ENCODE data around the gene DET1.

DNA sequence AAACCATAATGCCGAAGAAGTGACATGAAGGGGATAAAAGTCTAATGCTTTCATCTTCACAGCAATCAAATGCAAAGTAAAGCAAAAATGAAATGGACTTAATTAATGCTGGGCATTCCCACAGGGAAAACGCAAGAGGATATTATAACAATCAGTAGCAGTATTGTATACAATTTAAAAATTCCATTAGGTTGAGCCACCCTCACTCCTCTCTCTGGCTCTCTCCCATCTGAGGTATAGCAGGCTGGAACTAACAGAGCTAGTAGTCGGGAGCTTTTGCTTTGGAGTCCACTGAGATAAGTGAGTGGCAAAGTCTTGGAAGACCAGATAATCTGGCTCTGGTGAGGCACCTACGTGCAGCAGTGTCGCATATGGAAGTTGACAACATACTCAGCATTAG, 33.9 kb downstream of the DET1 start:
- TF ChIP-seq, protein P1, sequence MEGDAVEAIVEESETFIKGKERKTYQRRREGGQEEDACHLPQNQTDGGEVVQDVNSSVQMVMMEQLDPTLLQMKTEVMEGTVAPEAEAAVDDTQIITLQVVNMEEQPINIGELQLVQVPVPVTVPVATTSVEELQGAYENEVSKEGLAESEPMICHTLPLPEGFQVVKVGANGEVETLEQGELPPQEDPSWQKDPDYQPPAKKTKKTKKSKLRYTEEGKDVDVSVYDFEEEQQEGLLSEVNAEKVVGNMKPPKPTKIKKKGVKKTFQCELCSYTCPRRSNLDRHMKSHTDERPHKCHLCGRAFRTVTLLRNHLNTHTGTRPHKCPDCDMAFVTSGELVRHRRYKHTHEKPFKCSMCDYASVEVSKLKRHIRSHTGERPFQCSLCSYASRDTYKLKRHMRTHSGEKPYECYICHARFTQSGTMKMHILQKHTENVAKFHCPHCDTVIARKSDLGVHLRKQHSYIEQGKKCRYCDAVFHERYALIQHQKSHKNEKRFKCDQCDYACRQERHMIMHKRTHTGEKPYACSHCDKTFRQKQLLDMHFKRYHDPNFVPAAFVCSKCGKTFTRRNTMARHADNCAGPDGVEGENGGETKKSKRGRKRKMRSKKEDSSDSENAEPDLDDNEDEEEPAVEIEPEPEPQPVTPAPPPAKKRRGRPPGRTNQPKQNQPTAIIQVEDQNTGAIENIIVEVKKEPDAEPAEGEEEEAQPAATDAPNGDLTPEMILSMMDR (conservative IDR thresholded peaks at IDR 0.05; ENCODE audit: low read length), result no peak
- no peak for TF ChIP-seq EZH2phosphoT487 (IDR thresholded peaks at IDR 0.05; ENCODE audit: borderline replicate concordance)
